GM10847 (cell line): Measurements from ENCODE around the gene CLIC6.

Experiments used
- POLR2A ChIP-seq: IDR thresholded peaks from 2 replicates; pipeline ENCODE4 v1.6.1; 2011; ENCODE audit not compliant: insufficient read length; ENCODE audit errors: extremely low read depth

CLIC6 gene

GRCh38 chr21:34764715-34765284 is 96.0 kb downstream of the CLIC6 start:
- no peak for TF ChIP-seq POLR2A

GRCh38 chr21:34765619-34766018 is 96.8 kb downstream of the CLIC6 start:
- TF ChIP-seq POLR2A: no peak

GRCh38 chr21:34766862-34767261 is 98.1 kb downstream of the CLIC6 start:
- no peak for TF ChIP-seq POLR2A
